Measurements from ENCODE around the gene ACTA1.

DNA sequence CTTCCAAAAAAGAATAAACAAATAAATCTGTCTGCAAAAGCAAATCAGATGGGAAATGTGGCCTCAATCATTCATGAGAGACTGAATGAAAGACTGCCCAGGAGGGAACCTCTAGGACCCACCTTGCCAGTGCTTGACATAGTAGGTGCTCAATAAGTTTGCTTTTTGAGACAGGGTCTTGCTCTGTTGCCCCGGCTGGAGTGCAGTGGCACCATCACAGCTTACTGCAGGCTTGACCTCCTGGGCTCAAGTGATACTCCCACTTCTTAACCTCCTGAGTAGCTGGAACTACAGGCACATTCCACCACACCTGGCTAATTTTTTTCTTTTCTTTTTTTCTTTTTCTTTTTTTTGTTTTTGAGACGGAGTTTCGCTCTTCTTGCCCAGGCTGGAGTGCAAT is 50.7 kb downstream of the ACTA1 start:
- no peak for TF ChIP-seq POLR2A (IDR thresholded peaks at IDR 0.05; ENCODE audit: low read depth, low read length)
- no peak for TF ChIP-seq POLR2AphosphoS5 (IDR thresholded peaks at IDR 0.05; ENCODE audit: low read depth, low read length)
- no peak for TF ChIP-seq TAF1 (IDR thresholded peaks at IDR 0.05; ENCODE audit: low read depth, low read length)
- TF ChIP-seq SPI1 (IDR thresholded peaks at IDR 0.05; ENCODE audit: low read depth, low read length), result no peak
- no peak for TF ChIP-seq POU2F2 (IDR thresholded peaks at IDR 0.05; ENCODE audit: low read depth, low read length)
- no peak for TF ChIP-seq PAX5 (IDR thresholded peaks at IDR 0.05; ENCODE audit: insufficient read depth, low read length, severe bottlenecking)
